Frontal cortex (tissue), 4 donors: ENCODE results near the gene SLC9A5. TPM values are rescaled to one million over a fixed set of nuclear protein-coding genes. Genes with fewer than 3 reads are reported as not detected.

Source experiments
- DNase-seq, 2 donors: peaks; one replicate each; pipeline ENCODE4 v3.0.0; 2012; ENCODE audit warnings: low spot score in 2 of 2
- FAIRE-seq: peaks from 2 replicates; lab custom pipeline; 2012; peaks lifted over from hg19 to GRCh38; lab: Jason Lieb, UNC
- total RNA-seq: library from RNA; depleted of rRNA; stranded (reverse); fragments of >200 nt; gene quantifications from one replicate; pipeline ENCODE4 v1.2.3, GENCODE V29; 2014
- donor health status: control.
- donor health status: control.
- donor health status: control.

SLC9A5 gene
- total RNA-seq, 1 donor from 2014 or later: 0.41 TPM

- DNase-seq (no peak), FAIRE-seq (no peak)
These were observed 35.4 kb upstream of the SLC9A5 start for GRCh38 chr16:67213197-67214019.

GRCh38 chr16:67215706-67216105, 33.1 kb upstream of the SLC9A5 start:
- FAIRE-seq: no peak
- DNase-seq: no peak

GRCh38 chr16:67216612-67217490, 31.9 kb upstream of the SLC9A5 start:
- DNase-seq (no peak), FAIRE-seq (no peak)

GRCh38 chr16:67223992-67224391, 24.8 kb upstream of the SLC9A5 start:
- DNase-seq: no peak
- no peak for FAIRE-seq

GRCh38 chr16:67226295-67226803, 22.4 kb upstream of the SLC9A5 start:
- FAIRE-seq: no peak
- DNase-seq: no peak

GRCh38 chr16:67226804-67227566, 21.8 kb upstream of the SLC9A5 start, which contains the start of gene TMEM208:
Gene TMEM208, plus strand, starts transcription at chr16:67227130. Its CDS starts 89 bp downstream, at chr16:67227219.
- FAIRE-seq (no peak), DNase-seq (peak; percentile 95 to 98)

GRCh38 chr16:67227567-67227921, 21.2 kb upstream of the SLC9A5 start:
- DNase-seq (no peak), FAIRE-seq (no peak)

- no peak for DNase-seq
- no peak for FAIRE-seq
These were observed 20.6 kb upstream of the SLC9A5 start for GRCh38 chr16:67228034-67228785.

GRCh38 chr16:67228905-67229304, 19.9 kb upstream of the SLC9A5 start:
- DNase-seq: no peak
- no peak for FAIRE-seq

GRCh38 chr16:67229906-67230808, 18.6 kb upstream of the SLC9A5 start:
- DNase-seq (no peak), FAIRE-seq (no peak)

- FAIRE-seq: no peak
These were observed 17.7 kb upstream of the SLC9A5 start for GRCh38 chr16:67230809-67231660.

GRCh38 chr16:67233596-67233995, 15.2 kb upstream of the SLC9A5 start:
- FAIRE-seq: no peak
- no peak for DNase-seq

More at GRCh38 chr16:67230809-67231660, 17.7 kb upstream of the SLC9A5 start:
- DNase-seq: no peak

GRCh38 chr16:67234180-67234597, 14.6 kb upstream of the SLC9A5 start:
- no peak for FAIRE-seq

GRCh38 chr16:67235816-67236562, 12.8 kb upstream of the SLC9A5 start:
- DNase-seq (no peak), FAIRE-seq (no peak)

More at GRCh38 chr16:67234180-67234597, 14.6 kb upstream of the SLC9A5 start:
- no peak for DNase-seq

GRCh38 chr16:67236563-67237395, 12.0 kb upstream of the SLC9A5 start:
- DNase-seq (peak in 1 of 2 donors; percentile 61), FAIRE-seq (no peak)
